ENCODE measurements around the gene PSAP.

- TF ChIP-seq PBX3 (IDR thresholded peaks at IDR 0.05) (no peak), MAZ (IDR thresholded peaks at IDR 0.05; ENCODE audit: borderline replicate concordance, low read depth, low read length) (no peak), RNF2 (IDR thresholded peaks at IDR 0.05; ENCODE audit: borderline replicate concordance, low read depth) (no peak), ESRRA (IDR thresholded peaks at IDR 0.05; ENCODE audit: borderline replicate concordance, low read length) (no peak), CTCF (IDR thresholded peaks at IDR 0.05) (no peak)
Measured at GRCh38 chr10:71891437-71891836, 40.4 kb upstream of the PSAP start.
